Upper lobe of left lung (tissue), 6 donors: ENCODE measurements around the gene NUCKS1. TPM values are rescaled to one million over a fixed set of nuclear protein-coding genes. Genes with fewer than 3 reads are reported as not detected.

Source experiments
- ATAC-seq, 2 donors: fragments of 200-7000 bp; cut with Tn5 transposase; one replicate each; pipeline ENCODE4 v1.9.1; 2022; ENCODE audit warnings: mild to moderate bottlenecking in 2 of 2, moderate library complexity in 2 of 2; ENCODE audit not compliant: low FRiP score in 2 of 2
- DNase-seq, 2 donors: peaks; one replicate each; pipeline ENCODE4 v3.0.0-alpha.2; 2019 to 2020
- H3K27ac ChIP-seq, 4 donors: fragments of 200-600 bp; sonication (generic); one replicate each; pipeline ENCODE4 v1.5.1; 2016 to 2019
- H3K27me3 ChIP-seq, 4 donors: fragments of 200-600 bp; sonication (generic); one replicate each; pipeline ENCODE4 v1.5.1; 2017 to 2019
- H3K36me3 ChIP-seq, 4 donors: fragments of 200-600 bp; sonication (generic); one replicate each; pipeline ENCODE4 v1.5.1; 2016 to 2019
- H3K4me1 ChIP-seq, 4 donors: fragments of 200-600 bp; sonication (generic); one replicate each; pipeline ENCODE4 v1.5.1; 2018 to 2019
- H3K4me3 ChIP-seq, 4 donors: fragments of 200-600 bp; sonication (generic); one replicate each; pipeline ENCODE4 v1.5.1; 2017 to 2019; ENCODE audit warnings: mild to moderate bottlenecking in 2 of 4, moderate library complexity in 1 of 4
- H3K9me3 ChIP-seq, 4 donors: fragments of 200-600 bp; sonication (generic); one replicate each; pipeline ENCODE4 v1.5.1; 2018 to 2019
- CTCF ChIP-seq, 6 experiments: fragments of 450-650 bp in 4 of 6; fragments of 200-600 bp in 2 of 6; sonication (generic) in 2 of 6; IDR thresholded peaks; one replicate each; pipeline ENCODE4 v1.5.1; 2016 to 2019; ENCODE audit warnings: antibody characterized with exemption in 6 of 6
- EP300 ChIP-seq, 4 donors: sonication (generic); formaldehyde crosslinking; IDR thresholded peaks; one replicate each; pipeline ENCODE4 v1.5.1; 2017; ENCODE audit warnings: antibody characterized with exemption in 4 of 4, control low read depth in 2 of 4
- POLR2A ChIP-seq, 4 donors: fragments of 450-650 bp; IDR thresholded peaks; one replicate each; pipeline ENCODE4 v1.5.1; 2016 to 2017; ENCODE audit warnings: antibody characterized with exemption in 4 of 4, mild to moderate bottlenecking in 2 of 4
- POLR2AphosphoS5 ChIP-seq, 2 donors: sonication (generic); formaldehyde crosslinking; IDR thresholded peaks; one replicate each; pipeline ENCODE4 v1.5.1; 2017; ENCODE audit warnings: antibody characterized with exemption in 2 of 2
- WGBS, 2 donors: methylation state at CpG; one replicate each; pipeline ENCODE4 v1.1.5; 2017 to 2018; 5-methylcytosine and 5-hydroxymethylcytosine counted together
- total RNA-seq, 6 donors: library from RNA; depleted of rRNA in 4 of 6; stranded (reverse); fragments of >200 nt in 4 of 6; gene quantifications; one replicate each; pipeline versions ENCODE4 v1.1.0 to v1.2.1, GENCODE V29; 2016 to 2021
- donor health status: DM: no; HTN: no; CAD: no; lungs with moderate emphysema.
- donor health status: DM: no; HTN: yes; CAD: no; lungs with severe emphysema.

The NUCKS1 gene
- total RNA-seq, 6 donors from 2014 or later = 65.4 to 182 (median 112) TPM

DNA sequence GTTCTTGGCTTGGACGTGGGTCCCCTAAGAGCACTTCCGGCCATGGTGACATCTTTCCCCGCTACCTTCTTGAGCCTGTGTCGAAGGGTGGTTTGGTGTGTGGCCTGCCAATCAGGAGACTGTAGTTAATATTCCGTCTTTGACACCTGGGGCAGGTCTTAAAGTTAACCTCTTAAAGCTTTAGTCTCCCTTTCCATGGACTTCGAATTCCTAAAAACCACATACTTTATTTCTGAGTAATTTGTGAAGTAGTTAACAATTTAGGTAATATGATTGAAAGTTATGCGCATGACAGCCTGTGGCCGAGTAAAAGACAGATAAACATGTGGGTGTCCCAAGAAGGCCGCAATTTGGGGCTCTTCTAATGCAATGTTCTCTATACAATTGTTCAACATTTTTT is 35.5 kb upstream of the NUCKS1 start:
- Histone ChIP-seq H3K4me3 (no peak overlapping the region), H3K27ac (no peak overlapping the region), H3K27me3 (peaks cover 0 to 2% (median 0%) of the 10 kb centered on the region in 4 donors), H3K36me3 (peaks cover 0 to 10% (median 0%) of the 10 kb centered on the region in 4 donors), H3K9me3 (no peaks in the 10 kb centered on the region), H3K4me1 (no peaks in the 10 kb centered on the region)
- no peak for DNase-seq
- ATAC-seq = no peak
- WGBS, 2 donors = 93 to 95% methylated on average over 9 of the region's 9 CpGs
- no peak for TF ChIP-seq POLR2AphosphoS5 (IDR thresholded peaks at IDR 0.05)
- no peak for TF ChIP-seq POLR2A (IDR thresholded peaks at IDR 0.05)
- TF ChIP-seq CTCF (IDR thresholded peaks at IDR 0.05) = no peak
- TF ChIP-seq EP300 (IDR thresholded peaks at IDR 0.05) = no peak

DNA sequence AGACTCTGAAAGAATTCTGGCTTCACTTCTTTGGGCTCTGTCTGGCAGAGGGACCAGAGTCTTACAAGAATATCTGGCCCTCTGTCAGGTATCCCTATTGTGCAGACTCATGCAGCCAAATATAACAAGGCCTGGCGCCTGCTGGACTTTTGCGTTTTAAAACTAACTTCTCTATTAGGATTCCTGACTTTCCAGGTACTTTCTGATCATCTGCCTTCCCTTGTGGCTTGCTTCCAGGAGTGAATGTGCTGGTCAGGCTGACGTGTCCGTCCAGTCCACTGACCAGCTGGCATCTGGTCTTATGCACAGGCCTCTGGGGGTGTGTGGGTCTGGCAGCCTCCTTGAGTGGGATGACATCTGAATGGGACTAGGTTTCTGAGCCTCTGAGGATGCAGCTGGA is 33.9 kb upstream of the NUCKS1 start:
- no peak for ATAC-seq
- no peak overlapping the region for H3K27ac ChIP-seq
- H3K27me3 ChIP-seq = peaks cover 0 to 2% (median 0%) of the 10 kb centered on the region in 4 donors
- no peak for DNase-seq
- TF ChIP-seq EP300 (IDR thresholded peaks at IDR 0.05) (no peak), POLR2A (IDR thresholded peaks at IDR 0.05) (no peak), CTCF (IDR thresholded peaks at IDR 0.05) (no peak), POLR2AphosphoS5 (IDR thresholded peaks at IDR 0.05) (no peak)
- H3K4me1 ChIP-seq = no peaks in the 10 kb centered on the region
- WGBS, 2 donors = 50 to 86% methylated on average over 4 of the region's 4 CpGs
- H3K36me3 ChIP-seq = no peaks in the 10 kb centered on the region
- no peak overlapping the region for H3K4me3 ChIP-seq
- no peaks in the 10 kb centered on the region for H3K9me3 ChIP-seq

GRCh38 chr1:205783433-205783795 is 33.4 kb upstream of the NUCKS1 start:
- TF ChIP-seq EP300 (IDR thresholded peaks at IDR 0.05) = no peak
- no peak for TF ChIP-seq POLR2AphosphoS5 (IDR thresholded peaks at IDR 0.05)
- TF ChIP-seq CTCF (IDR thresholded peaks at IDR 0.05) = no peak
- TF ChIP-seq POLR2A (IDR thresholded peaks at IDR 0.05) = no peak
- Histone ChIP-seq H3K4me1 (no peaks in the 10 kb centered on the region), H3K36me3 (no peaks in the 10 kb centered on the region), H3K27me3 (peaks cover 0 to 2% (median 0%) of the 10 kb centered on the region in 4 donors), H3K9me3 (no peaks in the 10 kb centered on the region), H3K27ac (no peak overlapping the region), H3K4me3 (no peak overlapping the region)
- ATAC-seq (no peak), DNase-seq (no peak)

DNA sequence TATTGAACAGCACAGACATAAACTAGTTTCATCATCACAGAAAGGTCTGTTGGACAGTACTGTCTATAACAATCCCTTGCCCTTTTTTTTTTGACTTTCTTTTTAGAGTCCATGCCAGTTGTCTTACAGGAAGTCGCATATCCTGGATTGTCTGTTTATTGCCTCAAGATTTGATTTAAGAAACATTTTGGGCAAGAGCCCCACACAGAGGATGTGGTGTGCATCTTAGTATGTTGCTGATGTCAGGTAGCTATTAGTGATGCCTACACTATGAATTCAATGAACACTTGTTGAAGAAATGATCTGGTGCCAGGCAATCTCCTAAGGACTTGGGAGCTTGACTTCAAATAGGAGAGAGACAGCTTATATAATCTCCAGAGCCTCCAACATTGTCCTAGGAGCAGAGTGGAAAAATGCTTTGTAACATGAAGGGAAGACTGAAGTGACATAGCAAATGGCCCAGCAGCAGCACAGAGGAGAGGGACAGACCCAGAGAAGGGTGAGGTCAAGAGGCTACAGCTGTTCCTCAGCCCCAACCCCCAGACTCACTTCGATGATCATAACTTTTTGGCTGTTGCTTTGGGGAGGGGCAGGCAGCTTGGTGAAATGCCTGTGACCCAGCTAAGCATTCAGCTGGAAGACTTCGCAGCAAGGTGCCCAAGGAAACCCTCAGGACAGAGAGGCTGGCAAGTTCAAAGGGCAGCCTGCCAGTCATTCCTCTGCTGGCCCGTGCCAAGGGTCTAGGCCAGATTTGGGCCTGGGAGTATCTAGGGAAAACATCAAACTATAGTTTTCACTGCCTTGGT is 32.8 kb upstream of the NUCKS1 start:
- WGBS, 2 donors = 58 to 78% methylated on average over 4 of the region's 4 CpGs
- peak in 1 of 2 donors; percentile 11 for ATAC-seq
- Histone ChIP-seq H3K27me3 (peaks cover 0 to 2% (median 0%) of the 10 kb centered on the region in 4 donors), H3K27ac (no peak overlapping the region), H3K9me3 (no peaks in the 10 kb centered on the region), H3K4me3 (no peak overlapping the region), H3K36me3 (no peaks in the 10 kb centered on the region), H3K4me1 (no peaks in the 10 kb centered on the region)
- DNase-seq = no peak
- TF ChIP-seq POLR2A (IDR thresholded peaks at IDR 0.05) (no peak), POLR2AphosphoS5 (IDR thresholded peaks at IDR 0.05) (no peak), EP300 (IDR thresholded peaks at IDR 0.05) (no peak), CTCF (IDR thresholded peaks at IDR 0.05) (no peak)

GRCh38 chr1:205780335-205780734 is 30.4 kb upstream of the NUCKS1 start:
- H3K27ac ChIP-seq = no peak overlapping the region
- DNase-seq (no peak), ATAC-seq (no peak)
- H3K4me3 ChIP-seq = no peak overlapping the region
- no peaks in the 10 kb centered on the region for H3K36me3 ChIP-seq
- H3K27me3 ChIP-seq = no peaks in the 10 kb centered on the region
- TF ChIP-seq POLR2A (IDR thresholded peaks at IDR 0.05) (no peak), POLR2AphosphoS5 (IDR thresholded peaks at IDR 0.05) (no peak), EP300 (IDR thresholded peaks at IDR 0.05) (no peak), CTCF (IDR thresholded peaks at IDR 0.05) (no peak)
- H3K4me1 ChIP-seq = peaks cover 0 to 7% (median 7%) of the 10 kb centered on the region in 4 donors
- no peaks in the 10 kb centered on the region for H3K9me3 ChIP-seq
- WGBS, 2 donors = 87 to 94% methylated on average over 3 to 5 of the region's 5 CpGs
